OCI-LY3 (cell line): ENCODE measurements around the gene TNF.

Experiments used
- H2AFZ ChIP-seq: fragments of 200-600, 300-600 bp; shearing (Covaris generic); 2 replicates; pipeline ENCODE4 v1.6.0; 2014; ENCODE audit warnings: antibody characterized with exemption, low read depth, low read length
- H3K27ac ChIP-seq: fragments of 200-600, 300-600 bp; sonication (generic); 2 replicates; pipeline ENCODE4 v1.5.1; 2014; ENCODE audit warnings: mild to moderate bottlenecking, low read length, moderate library complexity, mixed read lengths
- H3K27me3 ChIP-seq: fragments of 200-600, 300-600 bp; sonication (generic); 2 replicates; pipeline ENCODE4 v1.6.1; 2014; ENCODE audit warnings: low read depth, low read length, mixed read lengths
- H3K36me3 ChIP-seq: fragments of 200-600, 300-600 bp; sonication (generic); replicated peaks from 2 replicates; pipeline ENCODE3; 2014; ENCODE audit warnings: low read depth, low read length, mixed read lengths
- H3K4me1 ChIP-seq: fragments of 300-600, 200-600 bp; sonication (generic); 2 replicates; pipeline ENCODE4 v1.6.1; 2014; ENCODE audit warnings: low read length, mixed read lengths
- H3K4me2 ChIP-seq: fragments of 200-600, 300-600 bp; sonication (generic); 2 replicates; pipeline ENCODE4 v1.6.1; 2014; ENCODE audit warnings: low read length, mixed read lengths
- H3K4me3 ChIP-seq: fragments of 300-600, 200-600 bp; sonication (generic); 2 replicates; pipeline ENCODE4 v1.5.1; 2014; ENCODE audit warnings: antibody characterized with exemption, mild to moderate bottlenecking, low read length, moderate library complexity
- H3K79me2 ChIP-seq: fragments of 300-600, 200-600 bp; shearing (Covaris generic); 2 replicates; pipeline ENCODE4 v1.6.1; 2014; ENCODE audit warnings: mild to moderate bottlenecking, low read length, mixed read lengths
- H3K9ac ChIP-seq: fragments of 300-600, 200-600 bp; shearing (Covaris generic); 2 replicates; pipeline ENCODE4 v1.6.0; 2014; ENCODE audit warnings: mild to moderate bottlenecking, low read length, moderate library complexity
- H3K9me3 ChIP-seq: fragments of 200-600, 300-600 bp; shearing (Covaris generic); 2 replicates; pipeline ENCODE4 v1.6.1; 2014; ENCODE audit warnings: low read length, mixed read lengths; ENCODE audit not compliant: insufficient read depth
- H4K20me1 ChIP-seq: fragments of 200-600, 300-600 bp; sonication (generic); 2 replicates; pipeline ENCODE4 v1.6.1; 2016; ENCODE audit warnings: low read length, mixed read lengths; ENCODE audit not compliant: insufficient read depth
- EZH2phosphoT487 ChIP-seq: fragments of 200-600 bp; shearing (Covaris generic); IDR thresholded peaks from 2 replicates; pipeline ENCODE4 v1.6.1; 2018; ENCODE audit warnings: antibody characterized with exemption, mixed run types, low read depth
- TF ChIP-seq, protein P1 (sequence below): fragments of 200-600, 300-600 bp; sonication (generic); IDR thresholded peaks from 2 replicates; pipeline ENCODE4 v1.5.1; 2014; ENCODE audit warnings: antibody characterized with exemption, low read length, low read depth

TNF gene

GRCh38 chr6:31558318-31558625, 17.1 kb upstream of the TNF start:
- TF ChIP-seq EZH2phosphoT487 = no peak
- TF ChIP-seq, protein P1, sequence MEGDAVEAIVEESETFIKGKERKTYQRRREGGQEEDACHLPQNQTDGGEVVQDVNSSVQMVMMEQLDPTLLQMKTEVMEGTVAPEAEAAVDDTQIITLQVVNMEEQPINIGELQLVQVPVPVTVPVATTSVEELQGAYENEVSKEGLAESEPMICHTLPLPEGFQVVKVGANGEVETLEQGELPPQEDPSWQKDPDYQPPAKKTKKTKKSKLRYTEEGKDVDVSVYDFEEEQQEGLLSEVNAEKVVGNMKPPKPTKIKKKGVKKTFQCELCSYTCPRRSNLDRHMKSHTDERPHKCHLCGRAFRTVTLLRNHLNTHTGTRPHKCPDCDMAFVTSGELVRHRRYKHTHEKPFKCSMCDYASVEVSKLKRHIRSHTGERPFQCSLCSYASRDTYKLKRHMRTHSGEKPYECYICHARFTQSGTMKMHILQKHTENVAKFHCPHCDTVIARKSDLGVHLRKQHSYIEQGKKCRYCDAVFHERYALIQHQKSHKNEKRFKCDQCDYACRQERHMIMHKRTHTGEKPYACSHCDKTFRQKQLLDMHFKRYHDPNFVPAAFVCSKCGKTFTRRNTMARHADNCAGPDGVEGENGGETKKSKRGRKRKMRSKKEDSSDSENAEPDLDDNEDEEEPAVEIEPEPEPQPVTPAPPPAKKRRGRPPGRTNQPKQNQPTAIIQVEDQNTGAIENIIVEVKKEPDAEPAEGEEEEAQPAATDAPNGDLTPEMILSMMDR = no peak
- Histone ChIP-seq H3K4me2 (peak overlapping the region; percentile 97), H3K4me3 (peak overlapping the region; percentile 74), H3K36me3 (peaks cover 10% of the 10 kb centered on the region), H2AFZ (no peak overlapping the region), H3K9ac (peak overlapping the region; percentile 95), H3K79me2 (peaks cover 48% of the 10 kb centered on the region), H3K27ac (peak overlapping the region; percentile 100), H3K27me3 (no peaks in the 10 kb centered on the region), H3K4me1 (peaks cover 87% of the 10 kb centered on the region), H3K9me3 (no peaks in the 10 kb centered on the region), H4K20me1 (no peaks in the 10 kb centered on the region)

DNA sequence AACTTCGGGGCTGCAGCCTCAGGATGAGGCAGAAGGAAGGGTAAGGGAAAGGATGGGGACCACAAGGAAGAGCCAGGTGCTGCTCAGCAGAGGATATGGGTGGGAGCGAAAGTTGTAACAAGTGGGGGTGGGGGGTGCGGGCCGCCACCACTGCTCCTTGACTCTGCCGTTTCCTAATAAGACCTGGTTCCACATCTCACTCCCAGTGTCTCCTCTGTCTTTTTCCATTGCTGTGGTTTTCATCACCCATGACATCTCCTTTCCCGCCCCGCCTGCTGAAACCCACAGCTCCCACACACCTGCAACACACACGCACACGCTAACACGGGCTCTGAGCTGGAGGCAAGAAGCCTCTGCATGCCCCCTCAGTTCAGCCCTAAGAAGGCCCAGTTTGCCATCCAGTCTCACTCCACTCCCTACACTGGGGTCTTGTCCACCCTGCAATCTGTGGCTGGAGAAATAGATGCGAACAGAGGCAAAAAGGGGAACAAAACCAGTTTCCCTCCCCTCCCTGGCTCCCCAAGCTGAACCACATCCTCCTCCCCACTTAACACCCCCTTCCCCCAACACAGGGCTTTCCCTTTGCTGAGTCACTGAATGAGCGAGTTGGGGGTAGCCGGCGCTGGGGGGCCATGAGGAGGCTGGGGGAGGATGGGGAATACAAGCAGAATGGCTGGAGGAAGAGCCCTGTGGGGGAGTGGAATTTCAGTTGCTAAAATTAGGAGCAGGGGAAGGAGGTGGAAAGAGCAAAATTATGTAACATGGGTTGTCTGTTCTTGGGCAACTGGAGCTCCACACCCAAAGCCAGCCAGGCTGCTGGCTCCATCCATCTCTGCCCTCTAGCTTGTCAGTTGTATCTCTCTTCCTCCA, 16.5 kb upstream of the TNF start:
- peak overlapping the region; percentile 100 for H3K27ac ChIP-seq
- peaks cover 48% of the 10 kb centered on the region for H3K79me2 ChIP-seq
- peaks cover 93% of the 10 kb centered on the region for H3K4me1 ChIP-seq
- peak overlapping the region; percentile 95 for H3K9ac ChIP-seq
- H4K20me1 ChIP-seq = no peaks in the 10 kb centered on the region
- peak overlapping the region; percentile 74 for H3K4me3 ChIP-seq
- H3K27me3 ChIP-seq = no peaks in the 10 kb centered on the region
- H3K4me2 ChIP-seq = peak overlapping the region; percentile 97
- H3K36me3 ChIP-seq = peaks cover 8% of the 10 kb centered on the region
- no peaks in the 10 kb centered on the region for H3K9me3 ChIP-seq
- TF ChIP-seq EZH2phosphoT487 = no peak
- TF ChIP-seq, protein P1 = no peak
- H2AFZ ChIP-seq = no peak overlapping the region

DNA sequence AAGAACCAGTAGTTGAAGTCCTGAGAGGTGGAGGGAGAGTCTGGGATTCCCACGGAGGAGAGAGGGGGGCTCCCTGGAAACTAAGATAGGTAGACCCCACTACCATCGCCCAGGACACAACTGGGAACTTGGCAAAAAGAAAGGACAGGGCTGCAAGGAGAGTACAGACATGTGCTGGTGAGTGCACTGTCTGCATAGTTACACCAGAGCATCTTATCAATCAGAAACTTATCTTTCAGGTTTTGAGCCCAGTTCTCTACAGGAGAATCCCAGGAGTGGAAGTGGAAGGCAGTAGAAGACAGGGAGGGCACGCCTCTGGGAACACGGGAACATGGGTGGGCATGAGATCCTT, 15.8 kb upstream of the TNF start:
- Histone ChIP-seq H4K20me1 (no peaks in the 10 kb centered on the region), H3K9ac (peak overlapping the region; percentile 95), H3K36me3 (peaks cover 8% of the 10 kb centered on the region), H3K79me2 (peaks cover 48% of the 10 kb centered on the region), H2AFZ (no peak overlapping the region), H3K4me1 (peaks cover 88% of the 10 kb centered on the region), H3K4me2 (peak overlapping the region; percentile 97), H3K27ac (peak overlapping the region; percentile 100), H3K9me3 (no peaks in the 10 kb centered on the region), H3K4me3 (peak overlapping the region; percentile 74), H3K27me3 (no peaks in the 10 kb centered on the region)
- no peak for TF ChIP-seq EZH2phosphoT487
- TF ChIP-seq, protein P1 = no peak

- TF ChIP-seq, protein P1 = no peak
- TF ChIP-seq EZH2phosphoT487 = no peak
- peak overlapping the region; percentile 97 for H3K4me2 ChIP-seq
These were observed 15.2 kb upstream of the TNF start for GRCh38 chr6:31559958-31560696.

More at GRCh38 chr6:31559958-31560696, 15.2 kb upstream of the TNF start:
- peak overlapping the region; percentile 95 for H3K9ac ChIP-seq
- H3K4me1 ChIP-seq = peaks cover 86% of the 10 kb centered on the region
- H3K79me2 ChIP-seq = peaks cover 50% of the 10 kb centered on the region
- peak overlapping the region; percentile 100 for H3K27ac ChIP-seq
- H3K27me3 ChIP-seq = no peaks in the 10 kb centered on the region
- H3K36me3 ChIP-seq = peaks cover 8% of the 10 kb centered on the region
- no peaks in the 10 kb centered on the region for H3K9me3 ChIP-seq
- peak overlapping the region; percentile 74 for H3K4me3 ChIP-seq
- H4K20me1 ChIP-seq = no peaks in the 10 kb centered on the region
- H2AFZ ChIP-seq = no peak overlapping the region
